Coronary artery (tissue), 2 donors: Measurements from ENCODE around the gene PLCH1.

ENCODE experiments used
- DNase-seq: peaks from one replicate; pipeline ENCODE4 v3.0.0-alpha.2; 2017; ENCODE audit warnings: low spot score
- H3K27ac ChIP-seq, 2 donors: fragments of 200-600 bp; sonication (generic); one replicate each; pipeline ENCODE4 v1.5.1; 2016 to 2019
- H3K4me3 ChIP-seq: fragments of 200-600 bp; sonication (generic); 2 replicates; pipeline ENCODE4 v1.5.1; 2016; ENCODE audit warnings: mild to moderate bottlenecking, moderate library complexity
- CTCF ChIP-seq: fragments of 200-600 bp; sonication (generic); IDR thresholded peaks from one replicate; pipeline ENCODE4 v1.5.1; 2019; ENCODE audit warnings: antibody characterized with exemption

The PLCH1 gene

DNA sequence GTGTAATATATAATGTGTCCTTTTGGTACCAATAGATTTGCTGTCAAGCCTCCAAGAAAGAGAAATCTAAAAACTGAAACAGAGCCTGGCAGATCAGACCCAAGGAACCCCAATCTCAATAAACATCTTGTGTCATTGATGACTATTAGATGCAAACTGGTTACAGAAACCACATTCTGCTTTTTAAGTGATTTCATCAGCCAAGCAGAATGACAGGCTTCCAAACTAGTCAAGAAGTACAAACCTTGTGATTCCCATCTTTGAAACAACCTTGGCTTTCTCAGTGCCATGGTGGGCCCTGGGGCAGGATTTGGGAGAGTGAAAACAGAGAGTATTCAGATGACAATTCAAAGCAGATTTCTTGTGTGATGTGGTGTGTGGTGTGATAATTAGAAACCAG lies 405.8 kb downstream of the PLCH1 start:
- Histone ChIP-seq H3K4me3 (no peak overlapping the region), H3K27ac (no peak overlapping the region)
- no peak for TF ChIP-seq CTCF
- no peak for DNase-seq

DNA sequence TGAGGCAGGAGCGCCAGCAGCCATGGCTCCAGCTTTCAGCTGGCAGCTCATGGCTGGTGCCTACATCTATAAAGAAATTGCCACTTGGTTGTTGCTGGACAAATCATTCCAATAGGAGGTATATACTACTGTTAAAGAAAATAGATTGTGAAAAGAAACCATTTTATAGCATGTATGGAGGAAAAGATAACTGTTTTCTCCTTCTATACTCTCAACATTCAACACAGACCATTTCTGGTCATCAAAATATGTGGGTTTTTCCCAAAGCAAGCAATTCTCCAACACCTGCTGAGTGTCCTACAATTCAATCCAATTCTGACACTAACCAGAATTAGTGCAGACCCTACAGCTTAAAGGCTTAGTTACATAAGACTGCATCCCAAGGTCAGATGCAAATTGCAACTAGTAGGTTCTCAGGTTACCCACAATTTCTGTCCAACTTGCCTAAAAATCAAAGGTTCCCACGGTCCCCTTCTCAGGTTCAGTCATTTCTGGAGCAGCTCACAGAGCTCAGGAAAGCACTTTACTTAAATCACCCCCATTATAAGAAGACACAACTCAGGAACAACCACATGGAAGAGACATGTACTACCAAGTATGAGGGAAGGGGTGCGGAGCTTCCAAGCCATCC lies 409.0 kb downstream of the PLCH1 start:
- Histone ChIP-seq H3K27ac (no peak overlapping the region), H3K4me3 (no peak overlapping the region)
- TF ChIP-seq CTCF: no peak
- no peak for DNase-seq

DNA sequence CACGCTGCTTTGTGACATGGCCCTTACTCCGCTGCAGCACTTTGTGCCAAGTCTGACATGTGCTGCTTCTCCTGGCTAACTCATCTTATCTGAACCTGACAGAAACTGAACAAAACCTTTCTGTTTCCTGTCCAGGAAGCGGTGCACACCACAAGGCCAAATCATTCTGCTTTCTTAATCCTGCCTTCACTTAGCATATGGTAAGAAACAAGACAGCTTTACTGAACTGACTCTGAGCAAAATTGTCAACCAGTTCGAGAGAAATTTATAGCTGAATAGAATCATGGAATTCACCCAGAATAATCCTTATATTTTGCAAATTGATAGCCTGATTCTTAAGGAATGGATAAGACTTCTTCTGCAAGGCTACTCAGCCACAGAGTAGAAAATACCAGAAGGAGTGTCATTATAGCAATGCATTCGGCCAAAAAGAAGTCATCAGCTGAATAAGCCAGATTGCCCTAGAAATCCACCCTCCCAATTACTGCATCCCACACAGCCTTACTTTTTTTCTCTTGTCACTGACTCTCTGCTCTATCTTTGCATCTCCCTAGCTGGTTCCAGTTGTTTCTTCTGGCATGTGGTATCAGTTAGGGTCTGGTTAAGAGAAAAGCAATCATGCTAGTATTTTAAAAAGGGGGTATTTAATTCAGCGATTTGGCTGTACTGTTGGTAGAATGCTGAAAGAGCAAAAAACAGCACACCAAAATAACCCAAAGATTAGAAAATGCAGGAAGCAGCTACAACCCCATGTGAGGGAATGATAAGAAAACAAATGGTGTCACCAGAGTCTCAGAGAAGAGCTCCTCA lies 409.8 kb downstream of the PLCH1 start:
- Histone ChIP-seq H3K27ac (no peak overlapping the region), H3K4me3 (no peak overlapping the region)
- TF ChIP-seq CTCF: no peak
- DNase-seq: no peak

DNA sequence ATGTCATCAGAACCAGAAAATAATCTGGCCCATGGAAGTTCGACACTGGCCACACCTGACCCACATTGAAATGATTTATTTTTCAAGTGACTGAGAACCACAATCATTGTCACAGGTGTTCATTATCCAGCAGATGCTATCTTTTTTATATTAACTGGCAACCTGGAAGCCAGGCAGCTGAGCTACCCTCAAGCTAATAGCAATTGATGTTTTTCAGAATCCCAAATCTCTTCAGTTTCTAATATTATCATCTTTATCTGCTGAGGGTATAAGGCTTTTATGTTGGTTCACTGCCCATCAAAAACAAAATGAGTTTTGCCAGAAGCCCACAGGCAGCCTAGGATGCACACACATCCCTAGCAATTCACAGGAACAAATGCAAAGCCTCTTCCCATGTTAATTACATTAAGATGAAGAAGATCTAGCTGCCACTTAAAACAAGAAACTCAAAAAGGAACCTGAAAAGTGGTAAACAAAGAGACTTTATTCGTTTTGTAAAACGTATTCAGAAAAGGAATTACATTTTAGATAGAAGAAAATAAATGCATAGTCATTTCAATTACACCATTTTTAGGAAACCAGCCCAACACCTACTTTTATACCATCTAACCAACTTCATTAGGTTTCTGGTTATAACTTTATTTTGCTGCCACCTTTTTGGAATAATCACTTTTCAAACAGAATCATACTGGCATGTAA lies 410.5 kb downstream of the PLCH1 start:
- H3K27ac ChIP-seq: no peak overlapping the region
- no peak for TF ChIP-seq CTCF

DNA sequence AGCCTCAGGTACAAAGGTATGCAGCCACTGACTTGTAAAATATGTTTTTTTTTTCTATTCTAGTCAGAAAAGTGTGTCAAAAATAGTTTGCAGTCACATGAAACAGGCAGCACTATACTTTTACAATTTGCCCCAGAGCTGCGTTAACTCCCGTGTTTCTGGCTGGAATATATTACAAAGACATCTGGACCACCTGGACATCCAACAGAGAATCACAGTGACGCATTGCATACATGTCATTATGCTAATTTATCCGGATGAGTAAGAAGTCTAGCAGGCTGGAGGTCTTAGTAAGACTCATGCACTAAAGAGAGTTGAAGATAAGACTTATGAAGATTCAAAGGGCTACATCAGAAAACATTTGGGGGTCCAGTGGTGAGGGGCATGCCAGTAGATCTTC lies 412.2 kb downstream of the PLCH1 start:
- Histone ChIP-seq H3K27ac (no peak overlapping the region), H3K4me3 (no peak overlapping the region)

More for the DNA sequence above, 410.5 kb downstream of the PLCH1 start:
- no peak overlapping the region for H3K4me3 ChIP-seq
- no peak for DNase-seq

GRCh38 chr3:155331078-155331477 lies 413.8 kb downstream of the PLCH1 start:
- H3K4me3 ChIP-seq: no peak overlapping the region
- DNase-seq: no peak
- H3K27ac ChIP-seq: no peak overlapping the region
- TF ChIP-seq CTCF: no peak

More for the DNA sequence above, 412.2 kb downstream of the PLCH1 start:
- TF ChIP-seq CTCF: no peak
- no peak for DNase-seq
